ENCODE results near the gene TLCD1.

- no peak for TF ChIP-seq CTCF (IDR thresholded peaks at IDR 0.05)
- TF ChIP-seq EP300 (IDR thresholded peaks at IDR 0.05), result no peak
- no peak for TF ChIP-seq POLR2A (IDR thresholded peaks at IDR 0.05)
These were observed 2.7 kb downstream of the TLCD1 start for GRCh38 chr17:28723159-28723835.
